ENCODE data around the gene APLP2. TPM values are rescaled to one million over a fixed set of nuclear protein-coding genes. Genes with fewer than 3 reads are reported as not detected.

The APLP2 gene
- total RNA-seq, 1 experiment from 2014 or later = 345 TPM

GRCh38 chr11:130160498-130161155 lies 90.9 kb downstream of the APLP2 start:
- Histone ChIP-seq H3K4me2 (ENCODE audit: low read length) (peak overlapping the region; percentile 87), H3K9me2 (replicated peaks; ENCODE audit: low read length) (no peaks in the 10 kb centered on the region), H4K20me1 (ENCODE audit: low read length) (peaks cover 51% of the 10 kb centered on the region), H3K9me3 (ENCODE audit: low read length) (no peaks in the 10 kb centered on the region), H3K79me2 (ENCODE audit: low read length) (peaks cover 57% of the 10 kb centered on the region), H3K27ac (ENCODE audit: low read length) (peak overlapping the region; percentile 60), H2AFZ (ENCODE audit: low read length) (no peak overlapping the region), H3K4me1 (ENCODE audit: insufficient read depth, low read length) (peaks cover 59% of the 10 kb centered on the region), H3K27me3 (ENCODE audit: low read length) (no peaks in the 10 kb centered on the region), H3K4me3 (ENCODE audit: low read length) (peak overlapping the region; percentile 99), H3K36me3 (ENCODE audit: low read depth, low read length) (peaks cover 9% of the 10 kb centered on the region; the same call in 1 of the 2 replicates), H3F3A (ENCODE audit: low read length, unreplicated experiment) (peaks cover 1% of the 10 kb centered on the region), H3K9ac (ENCODE audit: low read length) (peak overlapping the region; percentile 87)
- POLR2A ChIA-PET (ENCODE audit: unreplicated experiment) = no interaction called here
- intact Hi-C loops (cut with micrococcal nuclease) = no loop called here
- DNase-seq (no peak), ATAC-seq (no peak)
- CTCF ChIA-PET = no interaction called here
- TSS peak; percentile 29 for BruUV-seq (replicated peaks)
- TF ChIP-seq EZH2 (IDR thresholded peaks at IDR 0.05; ENCODE audit: low read length, unreplicated experiment) = no peak
- no peak for TF ChIP-seq CTCF (conservative IDR thresholded peaks at IDR 0.05; ENCODE audit: low read depth, low read length)
- TF ChIP-seq EZH2phosphoT487 (IDR thresholded peaks at IDR 0.05; ENCODE audit: borderline replicate concordance, low read length) = no peak

- H3K4me1 ChIP-seq (ENCODE audit: insufficient read depth, low read length) = peaks cover 60% of the 10 kb centered on the region
- no peak overlapping the region for H2AFZ ChIP-seq (ENCODE audit: low read length)
- H3K9ac ChIP-seq (ENCODE audit: low read length) = peak overlapping the region; percentile 87
- no peak for DNase-seq
- peaks cover 10% of the 10 kb centered on the region; the same call in 1 of the 2 replicates for H3K36me3 ChIP-seq (ENCODE audit: low read depth, low read length)
- H3K9me3 ChIP-seq (ENCODE audit: low read length) = no peaks in the 10 kb centered on the region
- no peak for TF ChIP-seq CTCF (conservative IDR thresholded peaks at IDR 0.05; ENCODE audit: low read depth, low read length)
- no peak for TF ChIP-seq EZH2phosphoT487 (IDR thresholded peaks at IDR 0.05; ENCODE audit: borderline replicate concordance, low read length)
- TF ChIP-seq EZH2 (IDR thresholded peaks at IDR 0.05; ENCODE audit: low read length, unreplicated experiment) = no peak
- ATAC-seq = no peak
- ChIA-PET POLR2A (ENCODE audit: unreplicated experiment) (no interaction called here), CTCF (no interaction called here)
- no peaks in the 10 kb centered on the region for H3K9me2 ChIP-seq (replicated peaks; ENCODE audit: low read length)
- peaks cover 6% of the 10 kb centered on the region for H3F3A ChIP-seq (ENCODE audit: low read length, unreplicated experiment)
- no TSS peak for BruUV-seq (replicated peaks)
- peaks cover 57% of the 10 kb centered on the region for H4K20me1 ChIP-seq (ENCODE audit: low read length)
- peak overlapping the region; percentile 87 for H3K4me2 ChIP-seq (ENCODE audit: low read length)
- H3K79me2 ChIP-seq (ENCODE audit: low read length) = peaks cover 64% of the 10 kb centered on the region
- H3K27me3 ChIP-seq (ENCODE audit: low read length) = no peaks in the 10 kb centered on the region
- H3K27ac ChIP-seq (ENCODE audit: low read length) = no peak overlapping the region
- peak overlapping the region; percentile 99 for H3K4me3 ChIP-seq (ENCODE audit: low read length)
- intact Hi-C loops (cut with micrococcal nuclease) = no loop called here
Measured at GRCh38 chr11:130161441-130162145, 91.9 kb downstream of the APLP2 start.

- POLR2A ChIA-PET (ENCODE audit: unreplicated experiment) = no interaction called here
- Histone ChIP-seq H3K9ac (ENCODE audit: low read length) (no peak overlapping the region), H3K4me2 (ENCODE audit: low read length) (peak overlapping the region; percentile 87), H3K4me1 (ENCODE audit: insufficient read depth, low read length) (peaks cover 65% of the 10 kb centered on the region), H3K36me3 (ENCODE audit: low read depth, low read length) (peaks cover 10% of the 10 kb centered on the region; the same call in 1 of the 2 replicates), H3K4me3 (ENCODE audit: low read length) (0 out of 2 replicates have a peak overlapping the region, but pooled peaks have one; percentile 12), H3K9me3 (ENCODE audit: low read length) (no peaks in the 10 kb centered on the region), H3K27ac (ENCODE audit: low read length) (peak overlapping the region; percentile 22), H3K9me2 (replicated peaks; ENCODE audit: low read length) (no peaks in the 10 kb centered on the region), H3F3A (ENCODE audit: low read length, unreplicated experiment) (peaks cover 6% of the 10 kb centered on the region), H4K20me1 (ENCODE audit: low read length) (peaks cover 57% of the 10 kb centered on the region), H3K79me2 (ENCODE audit: low read length) (peaks cover 74% of the 10 kb centered on the region), H3K27me3 (ENCODE audit: low read length) (no peaks in the 10 kb centered on the region), H2AFZ (ENCODE audit: low read length) (no peak overlapping the region)
- CTCF ChIA-PET = no interaction called here
- TF ChIP-seq EZH2 (IDR thresholded peaks at IDR 0.05; ENCODE audit: low read length, unreplicated experiment) = no peak
- no peak for TF ChIP-seq CTCF (conservative IDR thresholded peaks at IDR 0.05; ENCODE audit: low read depth, low read length)
- TF ChIP-seq EZH2phosphoT487 (IDR thresholded peaks at IDR 0.05; ENCODE audit: borderline replicate concordance, low read length) = no peak
- no peak for DNase-seq
- intact Hi-C loops (cut with micrococcal nuclease) = no loop called here
- ATAC-seq = no peak
- BruUV-seq (replicated peaks) = no TSS peak
Measured at GRCh38 chr11:130162733-130163132, 93.0 kb downstream of the APLP2 start.
